OCI-LY7 (cell line): ENCODE measurements around the gene RAPGEF2.

Experiments used
- CTCF ChIP-seq: fragments of 200-600 bp; sonication (generic); conservative IDR thresholded peaks from 2 replicates; pipeline ENCODE4 v1.5.1; 2014; ENCODE audit warnings: mild to moderate bottlenecking, antibody characterized with exemption, low read length, moderate library complexity, mixed read lengths
- EZH2phosphoT487 ChIP-seq: fragments of 200-600 bp; sonication (generic); IDR thresholded peaks from 2 replicates; pipeline ENCODE4 v1.6.1; 2018; ENCODE audit warnings: low read depth, borderline replicate concordance, mild to moderate bottlenecking, mixed run types, antibody characterized with exemption, low read length, moderate library complexity, mixed read lengths

GRCh38 chr4:159401226-159401712 lies 298.4 kb downstream of the RAPGEF2 start:
- no peak for TF ChIP-seq CTCF
- TF ChIP-seq EZH2phosphoT487, result no peak
